OCI-LY3 (cell line): ENCODE results near the gene UGCG.
A peak's percentile ranks its signal among the peaks of the same experiment; 100 is the strongest.

Source experiments
- H2AFZ ChIP-seq: fragments of 200-600, 300-600 bp; shearing (Covaris generic); 2 replicates; pipeline ENCODE4 v1.6.0; 2014; ENCODE audit warnings: antibody characterized with exemption, low read depth, low read length
- H3K27ac ChIP-seq: fragments of 200-600, 300-600 bp; sonication (generic); 2 replicates; pipeline ENCODE4 v1.5.1; 2014; ENCODE audit warnings: mild to moderate bottlenecking, low read length, moderate library complexity, mixed read lengths
- H3K27me3 ChIP-seq: fragments of 200-600, 300-600 bp; sonication (generic); 2 replicates; pipeline ENCODE4 v1.6.1; 2014; ENCODE audit warnings: low read depth, low read length, mixed read lengths
- H3K36me3 ChIP-seq: fragments of 200-600, 300-600 bp; sonication (generic); replicated peaks from 2 replicates; pipeline ENCODE3; 2014; ENCODE audit warnings: low read depth, low read length, mixed read lengths
- H3K4me1 ChIP-seq: fragments of 300-600, 200-600 bp; sonication (generic); 2 replicates; pipeline ENCODE4 v1.6.1; 2014; ENCODE audit warnings: low read length, mixed read lengths
- H3K4me2 ChIP-seq: fragments of 200-600, 300-600 bp; sonication (generic); 2 replicates; pipeline ENCODE4 v1.6.1; 2014; ENCODE audit warnings: low read length, mixed read lengths
- H3K4me3 ChIP-seq: fragments of 300-600, 200-600 bp; sonication (generic); 2 replicates; pipeline ENCODE4 v1.5.1; 2014; ENCODE audit warnings: antibody characterized with exemption, mild to moderate bottlenecking, low read length, moderate library complexity
- H3K79me2 ChIP-seq: fragments of 300-600, 200-600 bp; shearing (Covaris generic); 2 replicates; pipeline ENCODE4 v1.6.1; 2014; ENCODE audit warnings: mild to moderate bottlenecking, low read length, mixed read lengths
- H3K9ac ChIP-seq: fragments of 300-600, 200-600 bp; shearing (Covaris generic); 2 replicates; pipeline ENCODE4 v1.6.0; 2014; ENCODE audit warnings: mild to moderate bottlenecking, low read length, moderate library complexity
- H3K9me3 ChIP-seq: fragments of 200-600, 300-600 bp; shearing (Covaris generic); 2 replicates; pipeline ENCODE4 v1.6.1; 2014; ENCODE audit warnings: low read length, mixed read lengths; ENCODE audit not compliant: insufficient read depth
- H4K20me1 ChIP-seq: fragments of 200-600, 300-600 bp; sonication (generic); 2 replicates; pipeline ENCODE4 v1.6.1; 2016; ENCODE audit warnings: low read length, mixed read lengths; ENCODE audit not compliant: insufficient read depth
- EZH2phosphoT487 ChIP-seq: fragments of 200-600 bp; shearing (Covaris generic); IDR thresholded peaks from 2 replicates; pipeline ENCODE4 v1.6.1; 2018; ENCODE audit warnings: antibody characterized with exemption, mixed run types, low read depth
- TF ChIP-seq, protein P1 (sequence below): fragments of 200-600, 300-600 bp; sonication (generic); IDR thresholded peaks from 2 replicates; pipeline ENCODE4 v1.5.1; 2014; ENCODE audit warnings: antibody characterized with exemption, low read length, low read depth

The UGCG gene

DNA sequence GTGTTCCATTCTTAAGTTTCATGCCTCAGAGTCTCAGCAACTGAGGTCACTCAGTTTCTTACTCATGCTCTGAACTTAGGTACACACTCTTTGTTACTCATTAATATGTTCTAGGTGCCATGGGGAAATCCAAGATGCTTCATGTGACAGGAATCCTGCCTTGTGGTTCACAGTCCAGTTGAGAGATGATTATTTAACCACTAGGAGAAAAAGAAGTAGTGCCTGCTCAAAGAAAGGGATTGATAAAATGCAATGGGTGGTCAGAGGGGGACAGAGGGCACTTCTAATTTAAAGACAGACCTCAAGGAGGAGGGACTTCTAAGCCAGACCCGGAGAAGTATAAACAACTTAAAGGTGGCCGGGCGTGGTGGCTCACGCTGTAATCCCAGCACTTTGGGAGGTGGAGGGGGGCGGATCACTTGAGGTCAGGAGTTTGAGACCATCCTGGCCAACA, 69.0 kb downstream of the UGCG start:
- TF ChIP-seq, protein P1, sequence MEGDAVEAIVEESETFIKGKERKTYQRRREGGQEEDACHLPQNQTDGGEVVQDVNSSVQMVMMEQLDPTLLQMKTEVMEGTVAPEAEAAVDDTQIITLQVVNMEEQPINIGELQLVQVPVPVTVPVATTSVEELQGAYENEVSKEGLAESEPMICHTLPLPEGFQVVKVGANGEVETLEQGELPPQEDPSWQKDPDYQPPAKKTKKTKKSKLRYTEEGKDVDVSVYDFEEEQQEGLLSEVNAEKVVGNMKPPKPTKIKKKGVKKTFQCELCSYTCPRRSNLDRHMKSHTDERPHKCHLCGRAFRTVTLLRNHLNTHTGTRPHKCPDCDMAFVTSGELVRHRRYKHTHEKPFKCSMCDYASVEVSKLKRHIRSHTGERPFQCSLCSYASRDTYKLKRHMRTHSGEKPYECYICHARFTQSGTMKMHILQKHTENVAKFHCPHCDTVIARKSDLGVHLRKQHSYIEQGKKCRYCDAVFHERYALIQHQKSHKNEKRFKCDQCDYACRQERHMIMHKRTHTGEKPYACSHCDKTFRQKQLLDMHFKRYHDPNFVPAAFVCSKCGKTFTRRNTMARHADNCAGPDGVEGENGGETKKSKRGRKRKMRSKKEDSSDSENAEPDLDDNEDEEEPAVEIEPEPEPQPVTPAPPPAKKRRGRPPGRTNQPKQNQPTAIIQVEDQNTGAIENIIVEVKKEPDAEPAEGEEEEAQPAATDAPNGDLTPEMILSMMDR, result no peak
- TF ChIP-seq EZH2phosphoT487, result no peak
- peak overlapping the region; percentile 46 for H3K4me3 ChIP-seq
- peak overlapping the region; percentile 64 for H3K4me2 ChIP-seq
- no peaks in the 10 kb centered on the region for H4K20me1 ChIP-seq
- peaks cover 92% of the 10 kb centered on the region for H3K4me1 ChIP-seq
- no peaks in the 10 kb centered on the region for H3K9me3 ChIP-seq
- H3K9ac ChIP-seq, result peak overlapping the region; percentile 70
- no peaks in the 10 kb centered on the region for H3K36me3 ChIP-seq
- no peaks in the 10 kb centered on the region for H3K79me2 ChIP-seq
- H2AFZ ChIP-seq, result no peak overlapping the region
- H3K27me3 ChIP-seq, result no peaks in the 10 kb centered on the region
- H3K27ac ChIP-seq, result peak overlapping the region; percentile 93

DNA sequence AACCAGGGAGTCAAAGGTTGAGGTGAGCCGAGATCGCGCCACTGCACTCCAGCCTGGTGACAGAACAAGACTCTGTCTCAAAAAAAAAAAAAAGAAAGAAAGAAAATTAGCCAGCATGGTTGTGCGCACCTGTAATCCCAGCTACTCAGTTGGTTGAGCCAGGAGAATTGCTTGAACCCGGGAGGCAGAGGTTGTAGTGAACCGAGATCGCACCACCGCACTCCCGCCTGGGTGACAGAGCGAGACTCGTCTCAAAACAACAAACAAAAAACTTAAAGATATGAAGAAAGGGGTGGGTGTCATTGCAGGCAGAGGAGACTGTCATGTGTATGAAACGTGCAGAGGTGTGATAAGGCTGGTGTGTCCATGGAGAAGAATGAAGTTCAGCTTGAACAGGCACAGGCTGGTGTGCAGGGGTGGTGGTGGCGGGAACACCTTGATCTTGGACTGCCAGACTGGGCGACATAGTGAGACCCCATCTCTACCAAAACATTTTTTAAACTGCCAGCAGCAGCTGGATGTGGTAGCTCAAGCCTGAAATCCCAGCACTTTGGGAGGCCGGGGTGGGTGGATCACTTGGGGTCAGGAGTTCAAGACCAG, 69.6 kb downstream of the UGCG start:
- Histone ChIP-seq H3K27me3 (no peaks in the 10 kb centered on the region), H3K36me3 (no peaks in the 10 kb centered on the region), H3K79me2 (no peaks in the 10 kb centered on the region), H3K9me3 (no peaks in the 10 kb centered on the region), H4K20me1 (no peaks in the 10 kb centered on the region), H3K4me1 (peaks cover 91% of the 10 kb centered on the region), H3K4me3 (peak overlapping the region; percentile 16; the same call in 1 of the 2 replicates), H3K4me2 (peak overlapping the region; percentile 64), H3K9ac (peak overlapping the region; percentile 70), H2AFZ (no peak overlapping the region), H3K27ac (peak overlapping the region; percentile 93)
- TF ChIP-seq, protein P1, result no peak
- no peak for TF ChIP-seq EZH2phosphoT487

DNA sequence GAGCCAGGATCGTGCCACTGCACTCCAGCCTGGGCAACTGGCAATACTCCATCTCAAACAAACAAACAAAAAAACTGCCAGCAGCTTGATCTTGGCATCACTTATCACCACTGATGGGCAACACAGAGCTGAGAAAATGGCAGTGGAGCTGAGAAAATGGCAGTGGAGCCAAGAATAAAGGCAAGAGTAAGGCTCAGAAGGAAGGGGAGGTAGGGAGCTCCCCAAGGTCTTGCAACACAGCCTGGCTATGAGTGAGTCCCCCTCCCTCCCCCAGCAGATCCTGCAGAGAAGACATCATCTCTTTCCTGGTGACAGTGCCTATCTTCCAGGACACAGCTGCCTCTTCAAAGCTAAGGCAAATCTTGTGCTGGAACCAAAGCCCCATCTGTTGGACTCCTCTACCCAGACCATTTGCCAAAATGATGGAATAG, 70.3 kb downstream of the UGCG start:
- Histone ChIP-seq H3K9ac (peak overlapping the region; percentile 70), H2AFZ (no peak overlapping the region), H3K4me1 (peaks cover 85% of the 10 kb centered on the region), H3K4me2 (peak overlapping the region; percentile 13; the same call in 1 of the 2 replicates), H3K4me3 (no peak overlapping the region), H3K9me3 (no peaks in the 10 kb centered on the region), H3K79me2 (no peaks in the 10 kb centered on the region), H3K27ac (peak overlapping the region; percentile 93), H3K36me3 (no peaks in the 10 kb centered on the region), H3K27me3 (no peaks in the 10 kb centered on the region), H4K20me1 (no peaks in the 10 kb centered on the region)
- TF ChIP-seq EZH2phosphoT487, result no peak
- TF ChIP-seq, protein P1, result no peak

DNA sequence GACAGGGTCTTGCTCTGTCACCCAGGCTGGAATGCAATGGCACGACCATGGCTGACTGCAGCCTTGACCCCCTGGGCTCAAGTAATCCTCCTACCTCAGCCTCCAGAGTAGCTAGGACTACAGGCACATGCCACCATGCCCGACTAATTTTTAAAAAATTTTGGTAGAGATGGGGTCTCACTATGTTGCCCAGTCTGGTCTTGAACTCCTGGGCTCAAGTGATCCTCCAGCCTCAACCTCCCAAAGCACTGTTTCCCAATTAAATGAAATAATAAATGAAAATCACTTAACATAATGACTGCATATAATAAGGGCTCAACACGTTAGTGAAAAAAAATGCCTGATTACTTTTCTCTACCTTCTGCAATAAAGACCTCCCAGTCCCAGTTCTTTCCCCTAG, 71.0 kb downstream of the UGCG start:
- Histone ChIP-seq H4K20me1 (no peaks in the 10 kb centered on the region), H3K9ac (no peak overlapping the region), H3K4me2 (no peak overlapping the region), H3K4me1 (peaks cover 82% of the 10 kb centered on the region), H3K9me3 (no peaks in the 10 kb centered on the region), H3K27me3 (no peaks in the 10 kb centered on the region), H3K27ac (no peak overlapping the region; the same call in 1 of the 2 replicates), H2AFZ (no peak overlapping the region), H3K36me3 (no peaks in the 10 kb centered on the region), H3K79me2 (no peaks in the 10 kb centered on the region), H3K4me3 (no peak overlapping the region)
- no peak for TF ChIP-seq EZH2phosphoT487
- TF ChIP-seq, protein P1, result no peak
